Bronchial epithelial cell (primary cell): ENCODE results near the gene FYN. TPM values are rescaled to one million over a fixed set of nuclear protein-coding genes. Genes with fewer than 3 reads are reported as not detected.

Experiments used
- DNase-seq: peaks from one replicate; pipeline ENCODE4 v3.0.0-alpha.2; 2010; ENCODE audit warnings: low read depth
- FAIRE-seq: peaks from 2 replicates; lab custom pipeline; 2011; peaks lifted over from hg19 to GRCh38; lab: Jason Lieb, UNC
- H3K27me3 ChIP-seq: 2 replicates; pipeline ENCODE4 v1.5.1; 2011; ENCODE audit warnings: low read length; ENCODE audit not compliant: control insufficient read depth, insufficient read depth
- H3K36me3 ChIP-seq: 2 replicates; pipeline ENCODE4 v1.5.1; 2011; ENCODE audit warnings: low read length; ENCODE audit not compliant: control insufficient read depth, insufficient read depth
- H3K4me3 ChIP-seq: 2 replicates; pipeline ENCODE4 v1.5.1; 2011; ENCODE audit warnings: mild to moderate bottlenecking, low read depth, low read length, control low read depth
- CTCF ChIP-seq: IDR thresholded peaks from 2 replicates; pipeline ENCODE4 v1.5.1; 2011; ENCODE audit warnings: mild to moderate bottlenecking, moderate library complexity, low read length, control low read depth, inconsistent platforms; ENCODE audit not compliant: insufficient read depth, severe bottlenecking
- total RNA-seq: library from RNA; depleted of rRNA; stranded (reverse); fragments of >200 nt; gene quantifications from 2 replicates; pipeline ENCODE4 v1.2.1, GENCODE V29; 2014

Gene FYN
- total RNA-seq, 1 donor from 2014 or later: 38.7 TPM

DNA sequence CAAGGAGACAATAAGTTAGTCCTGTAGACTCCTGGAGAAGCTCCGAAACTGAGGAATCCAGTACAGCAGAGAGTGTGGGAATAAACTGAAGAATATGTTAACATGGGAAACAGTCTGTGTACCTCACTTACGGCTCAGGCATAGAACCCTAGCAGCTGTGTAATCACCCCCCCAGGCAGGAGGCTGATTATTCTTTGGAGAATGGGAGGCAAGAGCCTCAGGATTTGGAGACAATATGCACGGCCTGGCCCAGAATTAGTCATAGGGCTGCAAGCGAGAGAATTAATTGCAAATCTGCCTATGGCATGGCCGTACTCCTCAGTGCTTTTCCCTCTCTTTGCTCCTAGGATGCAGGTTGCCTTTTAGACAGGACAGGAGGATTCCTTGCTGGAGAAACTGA lies 27.5 kb upstream of the FYN start:
- no peak overlapping the region for H3K4me3 ChIP-seq
- no peaks in the 10 kb centered on the region for H3K27me3 ChIP-seq
- DNase-seq: no peak
- H3K36me3 ChIP-seq: no peaks in the 10 kb centered on the region
- no peak for FAIRE-seq
- no peak for TF ChIP-seq CTCF

DNA sequence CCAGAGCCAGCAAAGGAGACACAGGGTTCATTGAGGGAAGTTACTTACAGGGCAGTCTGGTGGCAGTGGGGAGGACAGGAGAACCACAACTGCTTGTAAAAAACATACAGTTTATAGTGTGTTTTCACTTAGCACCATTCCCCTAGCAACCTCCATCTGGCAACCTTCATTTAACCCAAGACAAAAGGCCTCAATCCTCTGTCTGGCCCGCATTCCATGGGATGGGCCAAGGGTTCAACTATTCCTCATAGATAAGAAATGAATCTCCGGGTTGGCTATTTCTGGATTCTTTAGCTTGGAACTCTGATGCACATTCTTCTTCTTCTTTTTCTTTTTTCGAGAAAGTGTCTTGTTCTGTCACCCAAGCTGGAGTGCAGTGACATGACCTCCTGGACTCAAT lies 26.3 kb upstream of the FYN start:
- DNase-seq (no peak), FAIRE-seq (no peak)
- TF ChIP-seq CTCF: no peak
- H3K27me3 ChIP-seq: no peaks in the 10 kb centered on the region
- H3K36me3 ChIP-seq: no peaks in the 10 kb centered on the region
- H3K4me3 ChIP-seq: no peak overlapping the region

- Histone ChIP-seq H3K4me3 (no peak overlapping the region), H3K27me3 (no peaks in the 10 kb centered on the region), H3K36me3 (no peaks in the 10 kb centered on the region)
- FAIRE-seq: no peak
- TF ChIP-seq CTCF: no peak
- DNase-seq: no peak
These were observed 25.2 kb upstream of the FYN start for GRCh38 chr6:111898452-111898851.

- no peak for DNase-seq
- Histone ChIP-seq H3K36me3 (no peaks in the 10 kb centered on the region), H3K27me3 (no peaks in the 10 kb centered on the region), H3K4me3 (no peak overlapping the region)
- TF ChIP-seq CTCF: no peak
- no peak for FAIRE-seq
These were observed 21.7 kb upstream of the FYN start for GRCh38 chr6:111894951-111895350.

DNA sequence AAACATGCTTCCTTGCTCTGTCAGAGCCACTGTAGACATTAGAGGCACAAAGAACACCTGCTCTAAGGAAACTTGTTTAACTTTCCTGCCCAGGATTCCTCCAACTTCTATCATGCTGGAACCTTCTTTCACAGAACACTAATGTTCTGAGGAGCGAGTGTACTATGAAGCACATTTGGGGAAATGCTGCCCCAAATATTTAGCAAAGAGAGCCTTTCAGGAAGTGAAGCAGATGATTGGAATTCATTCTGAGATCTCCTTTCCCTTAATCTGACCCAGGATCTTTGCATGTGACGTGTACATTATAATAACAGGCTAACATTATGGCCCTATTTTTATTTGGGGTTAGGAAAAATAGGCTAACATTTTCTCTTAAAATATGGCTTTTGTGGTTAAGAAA lies 21.0 kb upstream of the FYN start:
- FAIRE-seq: no peak
- H3K36me3 ChIP-seq: no peaks in the 10 kb centered on the region
- no peak for TF ChIP-seq CTCF

DNA sequence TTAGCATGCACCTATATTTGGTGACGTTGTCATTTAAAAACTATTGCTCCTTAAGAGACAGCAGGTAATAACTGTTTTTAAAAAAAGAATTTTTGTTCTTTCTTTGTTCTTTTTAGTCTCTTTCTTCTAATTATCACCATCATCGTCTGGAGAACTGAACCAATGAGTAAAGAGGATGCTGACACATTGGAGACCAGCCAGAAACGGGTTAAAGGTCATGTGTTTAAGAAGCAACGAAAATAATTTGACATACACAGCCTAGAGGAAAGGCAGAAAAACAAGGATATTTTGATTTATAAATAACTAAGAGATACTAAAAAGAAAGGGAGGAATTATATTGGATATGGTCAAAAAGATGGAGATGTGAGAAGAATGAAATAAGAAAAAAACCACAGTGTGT lies 19.2 kb upstream of the FYN start:
- H3K36me3 ChIP-seq: no peaks in the 10 kb centered on the region
- no peak for FAIRE-seq

More for the DNA sequence above, 21.0 kb upstream of the FYN start:
- Histone ChIP-seq H3K4me3 (no peak overlapping the region), H3K27me3 (no peaks in the 10 kb centered on the region)
- DNase-seq: no peak

More for the DNA sequence above, 19.2 kb upstream of the FYN start:
- DNase-seq: no peak
- Histone ChIP-seq H3K4me3 (no peak overlapping the region), H3K27me3 (no peaks in the 10 kb centered on the region)
- TF ChIP-seq CTCF: no peak
